ENCODE measurements around the gene KLB.
"Not testable (repeated sequence)": the region's sequence is repeated elsewhere in the genome, so short reads cannot be mapped to it uniquely, and the experiment has no call there.

Gene KLB

GRCh38 chr4:39450618-39451017, 43.9 kb downstream of the KLB start:
- H3K4me1 ChIP-seq (ENCODE audit: control insufficient read depth, insufficient read depth, low read length, poor library complexity, severe bottlenecking), result no peaks in the 10 kb centered on the region
- H3K9me3 ChIP-seq (ENCODE audit: control insufficient read depth, low read length), result no peaks in the 10 kb centered on the region
- peak overlapping the region; percentile 1 for H3K27ac ChIP-seq (ENCODE audit: low read depth, low read length, severe bottlenecking)
- 80 to 88% methylated on average over 1 to 2 of the region's 2 CpGs for WGBS, 2 experiments (ENCODE audit: insufficient coverage in 2 of 2)
- peaks cover 66% of the 10 kb centered on the region for H3K36me3 ChIP-seq (ENCODE audit: control insufficient read depth, insufficient read depth, low read length)
- no peak overlapping the region for H3K4me3 ChIP-seq (ENCODE audit: extremely low read depth, insufficient read depth, low read length, poor library complexity, severe bottlenecking)

- WGBS, 2 experiments (ENCODE audit: insufficient coverage in 2 of 2), result 92 to 96% methylated on average over 3 to 5 of the region's 6 CpGs
- Histone ChIP-seq H3K36me3 (ENCODE audit: control insufficient read depth, insufficient read depth, low read length) (peaks cover 75% of the 10 kb centered on the region), H3K9me3 (ENCODE audit: control insufficient read depth, low read length) (no peaks in the 10 kb centered on the region), H3K4me3 (ENCODE audit: extremely low read depth, insufficient read depth, low read length, poor library complexity, severe bottlenecking) (no peak overlapping the region), H3K4me1 (ENCODE audit: control insufficient read depth, insufficient read depth, low read length, poor library complexity, severe bottlenecking) (peaks cover 4% of the 10 kb centered on the region), H3K27ac (ENCODE audit: low read depth, low read length, severe bottlenecking) (peak overlapping the region; percentile 1)
Measured at GRCh38 chr4:39451423-39452023, 44.8 kb downstream of the KLB start.

- Histone ChIP-seq H3K27ac (ENCODE audit: low read depth, low read length, severe bottlenecking) (no peak overlapping the region), H3K36me3 (ENCODE audit: control insufficient read depth, insufficient read depth, low read length) (peaks cover 81% of the 10 kb centered on the region), H3K9me3 (ENCODE audit: control insufficient read depth, low read length) (no peaks in the 10 kb centered on the region), H3K4me3 (ENCODE audit: extremely low read depth, insufficient read depth, low read length, poor library complexity, severe bottlenecking) (no peak overlapping the region), H3K4me1 (ENCODE audit: control insufficient read depth, insufficient read depth, low read length, poor library complexity, severe bottlenecking) (peaks cover 11% of the 10 kb centered on the region)
- 99 to 100% methylated on average over 5 to 6 of the region's 6 CpGs for WGBS, 2 experiments (ENCODE audit: insufficient coverage in 2 of 2)
Measured at GRCh38 chr4:39452153-39452859, 45.6 kb downstream of the KLB start.

DNA sequence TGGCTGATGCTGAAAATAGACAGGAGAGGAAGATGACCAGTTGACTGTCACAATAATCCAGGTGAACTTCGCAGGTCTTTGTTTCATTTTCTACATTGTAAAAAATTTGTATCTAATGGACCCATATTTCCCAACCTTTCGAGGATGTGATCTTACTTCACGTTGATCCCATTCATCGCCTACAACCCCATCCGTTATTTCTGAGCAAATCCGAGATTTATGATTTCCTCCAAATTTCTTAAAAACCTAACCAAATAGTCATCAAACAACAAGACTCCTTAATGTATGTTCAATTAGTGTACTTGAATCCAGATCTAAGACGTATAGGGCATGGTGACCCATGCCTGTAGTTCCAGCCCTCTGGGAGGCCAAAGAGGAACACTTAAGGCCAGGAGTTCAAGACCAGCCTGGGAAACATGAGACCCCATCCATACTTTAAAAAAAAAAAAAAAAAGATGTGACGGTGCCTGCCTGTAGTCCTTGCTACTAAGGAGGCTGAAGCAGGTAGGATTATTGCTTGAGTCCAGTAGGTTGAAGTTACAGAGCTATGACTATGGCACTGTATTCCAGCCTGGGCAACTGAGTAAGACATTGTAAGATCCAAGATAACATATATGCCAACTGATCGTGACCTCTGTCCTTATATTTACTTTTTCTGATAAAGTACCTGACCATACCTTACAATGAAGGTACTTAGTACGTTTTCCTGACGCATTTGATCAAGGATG, 46.3 kb downstream of the KLB start:
- H3K4me1 ChIP-seq (ENCODE audit: control insufficient read depth, insufficient read depth, low read length, poor library complexity, severe bottlenecking), result peaks cover 11% of the 10 kb centered on the region
- no peak overlapping the region for H3K4me3 ChIP-seq (ENCODE audit: extremely low read depth, insufficient read depth, low read length, poor library complexity, severe bottlenecking)
- peaks cover 84% of the 10 kb centered on the region for H3K36me3 ChIP-seq (ENCODE audit: control insufficient read depth, insufficient read depth, low read length)
- H3K9me3 ChIP-seq (ENCODE audit: control insufficient read depth, low read length), result no peaks in the 10 kb centered on the region
- no peak overlapping the region for H3K27ac ChIP-seq (ENCODE audit: low read depth, low read length, severe bottlenecking)
- 95 to 100% methylated on average over 4 of the region's 11 CpGs for WGBS, 2 experiments (ENCODE audit: insufficient coverage in 2 of 2)

DNA sequence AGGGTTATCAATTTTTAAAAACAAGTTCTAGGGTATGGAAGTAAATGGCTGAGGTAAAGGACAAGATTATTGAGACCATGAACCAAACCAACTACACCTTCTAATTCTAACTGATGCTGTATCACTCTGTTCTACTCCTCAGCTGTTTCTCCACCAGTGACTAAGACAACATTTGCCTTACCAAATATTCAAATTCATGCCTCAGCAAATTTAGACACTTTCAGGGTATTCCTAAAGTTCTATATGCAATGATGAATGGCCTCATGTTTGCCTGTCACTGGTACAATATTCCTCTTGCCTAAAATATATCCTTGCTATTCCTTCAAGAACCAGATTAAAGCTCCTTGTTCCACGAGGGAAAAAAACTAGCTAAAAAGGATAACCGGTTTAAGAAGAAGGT, 47.0 kb downstream of the KLB start:
- peaks cover 83% of the 10 kb centered on the region for H3K36me3 ChIP-seq (ENCODE audit: control insufficient read depth, insufficient read depth, low read length)
- peaks cover 11% of the 10 kb centered on the region for H3K4me1 ChIP-seq (ENCODE audit: control insufficient read depth, insufficient read depth, low read length, poor library complexity, severe bottlenecking)
- H3K27ac ChIP-seq (ENCODE audit: low read depth, low read length, severe bottlenecking), result no peak overlapping the region
- WGBS, 2 experiments (ENCODE audit: insufficient coverage in 2 of 2), result 90% methylated on average over 2 of the region's 2 CpGs; no CpG with 5 or more reads in 1 of the 2 experiments
- H3K4me3 ChIP-seq (ENCODE audit: extremely low read depth, insufficient read depth, low read length, poor library complexity, severe bottlenecking), result no peak overlapping the region
- no peaks in the 10 kb centered on the region for H3K9me3 ChIP-seq (ENCODE audit: control insufficient read depth, low read length)

DNA sequence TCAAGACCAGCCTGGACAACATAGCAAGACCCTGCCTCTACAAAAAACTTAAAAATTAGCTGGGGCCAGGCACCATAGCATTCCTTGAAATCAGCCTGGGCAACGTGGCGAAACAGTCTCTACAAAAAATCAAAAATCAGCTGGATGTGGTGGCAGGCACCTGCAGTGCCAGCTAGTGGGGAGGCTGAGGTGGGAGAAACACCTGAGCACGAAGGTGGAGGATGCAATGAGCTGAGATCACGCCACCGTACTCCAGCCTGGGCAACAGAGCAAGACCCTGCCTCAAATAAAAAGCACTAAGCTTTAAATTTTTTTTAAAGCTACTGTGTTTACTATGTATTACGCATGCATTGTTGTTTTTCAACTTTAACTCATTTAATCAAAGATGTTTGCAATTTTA, 48.8 kb downstream of the KLB start:
- H3K4me1 ChIP-seq (ENCODE audit: control insufficient read depth, insufficient read depth, low read length, poor library complexity, severe bottlenecking), result peaks cover 11% of the 10 kb centered on the region
- H3K27ac ChIP-seq (ENCODE audit: low read depth, low read length, severe bottlenecking), result no peak overlapping the region
- peaks cover 76% of the 10 kb centered on the region for H3K36me3 ChIP-seq (ENCODE audit: control insufficient read depth, insufficient read depth, low read length)
- 97 to 98% methylated on average over 4 to 6 of the region's 6 CpGs for WGBS, 2 experiments (ENCODE audit: insufficient coverage in 2 of 2)
- no peaks in the 10 kb centered on the region for H3K9me3 ChIP-seq (ENCODE audit: control insufficient read depth, low read length)
- no peak overlapping the region for H3K4me3 ChIP-seq (ENCODE audit: extremely low read depth, insufficient read depth, low read length, poor library complexity, severe bottlenecking)

DNA sequence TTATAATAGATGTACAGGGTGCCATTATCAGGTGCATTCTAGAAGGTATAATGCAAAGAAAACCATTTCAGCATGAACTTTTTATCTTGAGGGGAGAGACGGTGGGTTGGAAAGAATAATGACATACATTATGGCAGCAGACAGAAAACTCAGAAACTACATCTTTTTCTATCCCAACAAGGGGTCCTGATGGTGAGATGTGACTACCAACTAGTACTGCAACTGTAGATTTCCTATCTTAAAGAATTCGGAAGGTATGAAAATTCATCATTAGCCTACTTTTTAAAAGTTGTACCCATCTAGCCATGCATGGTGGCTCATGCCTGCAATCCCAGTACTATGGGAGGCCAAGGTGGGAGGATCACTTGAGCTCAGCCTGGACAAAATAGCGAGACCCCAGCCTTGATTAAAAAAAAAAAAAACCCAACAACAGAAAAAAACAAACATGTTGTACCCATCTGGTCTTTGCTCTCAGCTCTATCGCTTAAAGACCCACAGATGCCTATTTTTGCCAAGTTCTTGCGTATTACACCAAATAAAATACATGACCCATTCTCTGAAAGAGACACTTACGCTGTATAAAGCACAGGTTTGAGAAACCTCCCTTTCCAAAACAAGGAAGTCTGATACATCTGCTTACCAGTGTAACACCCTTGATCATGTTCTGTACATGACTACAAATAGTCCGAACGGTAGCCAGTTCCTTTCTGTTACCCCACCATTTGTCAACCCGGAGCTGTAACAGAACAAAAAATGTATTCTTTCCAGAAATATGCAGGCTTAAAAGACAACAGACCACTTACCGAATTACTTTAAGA, 50.4 kb downstream of the KLB start:
- peaks cover 11% of the 10 kb centered on the region for H3K4me1 ChIP-seq (ENCODE audit: control insufficient read depth, insufficient read depth, low read length, poor library complexity, severe bottlenecking)
- H3K36me3 ChIP-seq (ENCODE audit: control insufficient read depth, insufficient read depth, low read length), result peaks cover 60% of the 10 kb centered on the region
- no peaks in the 10 kb centered on the region for H3K9me3 ChIP-seq (ENCODE audit: control insufficient read depth, low read length)
- peak overlapping the region; percentile 10 for H3K27ac ChIP-seq (ENCODE audit: low read depth, low read length, severe bottlenecking)
- peak overlapping the region; percentile 85 for H3K4me3 ChIP-seq (ENCODE audit: extremely low read depth, insufficient read depth, low read length, poor library complexity, severe bottlenecking)
- 74 to 82% methylated on average over 8 of the region's 10 CpGs for WGBS, 2 experiments (ENCODE audit: insufficient coverage in 2 of 2)

DNA sequence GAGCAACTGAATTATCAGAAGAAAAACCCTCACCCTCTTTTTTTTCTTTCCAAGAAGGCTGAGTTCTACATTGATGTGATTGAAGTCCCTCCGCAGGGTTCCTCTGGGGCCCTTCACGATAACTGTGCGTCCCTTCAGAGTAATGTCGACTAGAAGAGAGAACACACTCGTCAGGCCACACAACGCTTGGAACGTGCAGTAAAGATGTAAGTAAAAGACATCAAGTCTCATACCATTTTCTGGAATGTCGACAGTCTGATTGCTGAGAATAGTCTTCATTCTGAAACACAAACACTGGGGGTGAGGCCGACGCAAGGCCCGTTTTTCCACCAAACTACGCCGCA, 51.4 kb downstream of the KLB start:
- peak overlapping the region; percentile 98 for H3K27ac ChIP-seq (ENCODE audit: low read depth, low read length, severe bottlenecking)
- not testable (repeated sequence) for H3K9me3 ChIP-seq (ENCODE audit: control insufficient read depth, low read length)
- 0% methylated on average over 5 to 9 of the region's 13 CpGs for WGBS, 2 experiments (ENCODE audit: insufficient coverage in 2 of 2)
- H3K4me1 ChIP-seq (ENCODE audit: control insufficient read depth, insufficient read depth, low read length, poor library complexity, severe bottlenecking), result peaks cover 11% of the 10 kb centered on the region
- peaks cover 57% of the 10 kb centered on the region for H3K36me3 ChIP-seq (ENCODE audit: control insufficient read depth, insufficient read depth, low read length)
- H3K4me3 ChIP-seq (ENCODE audit: extremely low read depth, insufficient read depth, low read length, poor library complexity, severe bottlenecking), result peak overlapping the region; percentile 85

DNA sequence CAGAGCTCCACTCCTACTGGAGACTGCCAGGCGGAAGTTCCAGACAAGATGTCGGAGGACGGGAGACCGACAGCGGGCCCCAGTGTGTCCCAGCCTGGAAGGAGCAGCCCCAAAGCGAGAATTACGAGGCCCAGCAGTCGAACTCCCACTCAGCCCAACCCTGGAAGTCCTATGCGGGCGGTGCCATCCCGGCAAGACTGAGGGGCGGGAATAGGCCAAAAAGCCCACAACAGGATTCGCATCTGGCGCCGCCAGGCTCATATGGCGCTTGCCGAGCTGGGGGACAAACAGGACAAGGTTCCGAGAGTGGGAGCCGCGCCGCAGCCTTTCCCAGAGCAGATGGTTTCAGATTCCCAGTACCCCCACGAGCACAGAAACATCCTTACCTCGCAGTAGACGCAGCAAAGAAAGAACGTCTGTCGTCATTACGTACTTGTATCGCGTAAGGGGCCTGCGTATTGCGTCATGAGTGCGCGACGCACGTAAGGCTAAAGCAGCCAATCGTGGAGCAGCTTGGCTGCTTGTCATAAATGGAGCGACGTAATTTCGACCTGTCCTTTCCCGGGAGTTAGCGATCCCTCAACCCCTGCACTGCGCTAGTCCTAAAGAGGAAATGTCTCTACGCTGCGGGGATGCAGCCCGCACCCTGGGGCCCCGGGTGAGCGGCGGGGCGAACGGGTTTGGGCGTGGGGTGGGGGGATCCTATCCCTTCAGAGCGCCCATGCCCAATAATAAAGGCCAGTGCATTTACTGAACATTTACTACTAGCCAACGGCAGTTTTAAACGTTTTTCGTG, 52.0 kb downstream of the KLB start, which contains the start of the genes LIAS and RPL9:
Gene LIAS, plus strand, starts transcription at position 552 of the 796 bp plus-strand sequence. Its CDS starts 62 bp downstream, at position 614.
Gene RPL9, minus strand, starts transcription at position 418 of the 796 bp plus-strand sequence. CDS start 483 bp downstream, outside the sequence.
- WGBS, 2 experiments (ENCODE audit: insufficient coverage in 2 of 2), result 0% methylated on average over 41 to 43 of the region's 55 CpGs
- peaks cover 55% of the 10 kb centered on the region for H3K36me3 ChIP-seq (ENCODE audit: control insufficient read depth, insufficient read depth, low read length)
- peak within 1 kb of the TSS; percentile 98 for H3K27ac ChIP-seq (ENCODE audit: low read depth, low read length, severe bottlenecking)
- peak within 1 kb of the TSS; percentile 85 for H3K4me3 ChIP-seq (ENCODE audit: extremely low read depth, insufficient read depth, low read length, poor library complexity, severe bottlenecking)
- H3K9me3 ChIP-seq (ENCODE audit: control insufficient read depth, low read length), result no peaks in the 10 kb centered on the region
- H3K4me1 ChIP-seq (ENCODE audit: control insufficient read depth, insufficient read depth, low read length, poor library complexity, severe bottlenecking), result peaks cover 11% of the 10 kb centered on the region

Data from mesodermal cell (in vitro differentiated cells).